Upper lobe of left lung (tissue), 4 donors: ENCODE measurements around the gene PALLD.

Experiments used
- EP300 ChIP-seq, 4 donors: sonication (generic); formaldehyde crosslinking; IDR thresholded peaks; one replicate each; pipeline ENCODE4 v1.5.1; 2017; ENCODE audit warnings: antibody characterized with exemption in 4 of 4, control low read depth in 2 of 4
- POLR2A ChIP-seq, 4 donors: fragments of 450-650 bp; IDR thresholded peaks; one replicate each; pipeline ENCODE4 v1.5.1; 2016 to 2017; ENCODE audit warnings: antibody characterized with exemption in 4 of 4, mild to moderate bottlenecking in 2 of 4
- POLR2AphosphoS5 ChIP-seq, 2 donors: sonication (generic); formaldehyde crosslinking; IDR thresholded peaks; one replicate each; pipeline ENCODE4 v1.5.1; 2017; ENCODE audit warnings: antibody characterized with exemption in 2 of 2
- TF ChIP-seq, protein P1 (sequence below), 6 experiments: fragments of 450-650 bp in 4 of 6; fragments of 200-600 bp in 2 of 6; sonication (generic) in 2 of 6; IDR thresholded peaks; one replicate each; pipeline ENCODE4 v1.5.1; 2016 to 2019; ENCODE audit warnings: antibody characterized with exemption in 6 of 6

DNA sequence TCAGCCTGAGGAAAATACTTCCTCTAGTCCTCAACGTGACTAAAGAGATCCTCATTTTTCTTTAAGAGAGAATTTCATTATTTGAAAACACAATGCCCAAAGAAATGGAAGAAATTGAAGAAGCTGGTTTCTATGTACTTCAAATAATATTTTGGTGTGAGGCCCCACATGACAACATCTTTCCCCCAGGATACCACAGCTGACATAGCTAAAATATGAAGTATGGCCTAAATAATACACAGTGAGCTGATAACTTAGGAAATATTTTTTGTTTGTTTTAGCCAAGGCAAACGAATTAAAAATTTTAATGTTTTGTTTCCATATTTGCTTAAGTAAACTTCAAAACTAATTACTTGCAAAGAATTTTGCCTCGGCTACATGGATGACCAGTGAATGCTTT lies 364.0 kb downstream of the PALLD start:
- TF ChIP-seq, protein P1, sequence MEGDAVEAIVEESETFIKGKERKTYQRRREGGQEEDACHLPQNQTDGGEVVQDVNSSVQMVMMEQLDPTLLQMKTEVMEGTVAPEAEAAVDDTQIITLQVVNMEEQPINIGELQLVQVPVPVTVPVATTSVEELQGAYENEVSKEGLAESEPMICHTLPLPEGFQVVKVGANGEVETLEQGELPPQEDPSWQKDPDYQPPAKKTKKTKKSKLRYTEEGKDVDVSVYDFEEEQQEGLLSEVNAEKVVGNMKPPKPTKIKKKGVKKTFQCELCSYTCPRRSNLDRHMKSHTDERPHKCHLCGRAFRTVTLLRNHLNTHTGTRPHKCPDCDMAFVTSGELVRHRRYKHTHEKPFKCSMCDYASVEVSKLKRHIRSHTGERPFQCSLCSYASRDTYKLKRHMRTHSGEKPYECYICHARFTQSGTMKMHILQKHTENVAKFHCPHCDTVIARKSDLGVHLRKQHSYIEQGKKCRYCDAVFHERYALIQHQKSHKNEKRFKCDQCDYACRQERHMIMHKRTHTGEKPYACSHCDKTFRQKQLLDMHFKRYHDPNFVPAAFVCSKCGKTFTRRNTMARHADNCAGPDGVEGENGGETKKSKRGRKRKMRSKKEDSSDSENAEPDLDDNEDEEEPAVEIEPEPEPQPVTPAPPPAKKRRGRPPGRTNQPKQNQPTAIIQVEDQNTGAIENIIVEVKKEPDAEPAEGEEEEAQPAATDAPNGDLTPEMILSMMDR (IDR thresholded peaks at IDR 0.05) = no peak
- no peak for TF ChIP-seq POLR2A (IDR thresholded peaks at IDR 0.05)
- no peak for TF ChIP-seq POLR2AphosphoS5 (IDR thresholded peaks at IDR 0.05)
- TF ChIP-seq EP300 (IDR thresholded peaks at IDR 0.05) = no peak
